Sigmoid colon (tissue), 7 donors: ENCODE results near the gene PI4KA. TPM values are rescaled to one million over a fixed set of nuclear protein-coding genes. Genes with fewer than 3 reads are reported as not detected.

ENCODE experiments used
- DNase-seq: peaks from one replicate; pipeline ENCODE4 v3.0.0-alpha.2; 2019
- H3K27ac ChIP-seq, 4 donors: fragments of 200-600 bp; sonication (generic); one replicate each; pipeline ENCODE4 v1.5.1; 2016 to 2019; ENCODE audit warnings: mild to moderate bottlenecking in 1 of 4
- H3K27me3 ChIP-seq, 3 donors: fragments of 200-600 bp; sonication (generic); one replicate each; pipeline ENCODE4 v1.5.1; 2019; ENCODE audit warnings: mild to moderate bottlenecking in 1 of 3
- H3K36me3 ChIP-seq, 4 donors: fragments of 200-600 bp; sonication (generic); one replicate each; pipeline ENCODE4 v1.5.1; 2016 to 2019
- H3K4me1 ChIP-seq, 4 donors: fragments of 200-600 bp; sonication (generic); one replicate each; pipeline ENCODE4 v1.5.1; 2017 to 2019
- H3K4me3 ChIP-seq, 4 donors: fragments of 200-600 bp; sonication (generic); one replicate each; pipeline ENCODE4 v1.5.1; 2017 to 2019; ENCODE audit warnings: mild to moderate bottlenecking in 2 of 4, moderate library complexity in 1 of 4
- H3K9me3 ChIP-seq, 4 donors: fragments of 200-600 bp in 3 of 4; sonication (generic) in 3 of 4; one replicate each; pipeline versions ENCODE4 v1.5.1 to v1.6.1; 2013 to 2019
- EP300 ChIP-seq, 4 donors: sonication (generic); formaldehyde crosslinking; IDR thresholded peaks; one replicate each; pipeline ENCODE4 v1.6.1; 2017; ENCODE audit warnings: antibody characterized with exemption in 4 of 4
- POLR2A ChIP-seq, 2 donors: fragments of 450-650 bp; IDR thresholded peaks; one replicate each; pipeline ENCODE4 v1.6.1; 2016; ENCODE audit warnings: antibody characterized with exemption in 2 of 2, mild to moderate bottlenecking in 2 of 2, moderate library complexity in 2 of 2
- POLR2AphosphoS5 ChIP-seq, 4 donors: sonication (generic); formaldehyde crosslinking; IDR thresholded peaks; one replicate each; pipeline ENCODE4 v1.6.1; 2017; ENCODE audit warnings: antibody characterized with exemption in 4 of 4
- WGBS, 2 donors: extraction: QIAGEN DNeasy Blood & Tissue Kit; methylation state at CpG; one replicate each; pipeline ENCODE4 v1.1.7; 2013; 5-methylcytosine and 5-hydroxymethylcytosine counted together
- intact Hi-C: fragments of 100-400 bp; cut with DNase I; formaldehyde crosslinking; loops from one replicate; pipeline ENCODE4 v1.15.1; 2023
- polyA plus RNA-seq, 3 donors: library from polyadenylated mRNA; stranded (reverse); fragments of 200-250 nt; gene quantifications; one replicate each; pipeline ENCODE4 v1.2.3, GENCODE V29; 2013
- total RNA-seq, 4 donors: library from RNA; depleted of rRNA; stranded (reverse); fragments of >200 nt; gene quantifications; one replicate each; pipeline ENCODE4 v1.1.0, GENCODE V29; 2016
- TF ChIP-seq, protein P1 (sequence below), 4 experiments: fragments of 450-650 bp in 3 of 4; fragments of 200-600 bp in 1 of 4; IDR thresholded peaks; one replicate each; pipeline ENCODE4 v1.5.1; 2016 to 2019; ENCODE audit warnings: antibody characterized with exemption in 4 of 4, mild to moderate bottlenecking in 3 of 4, moderate library complexity in 2 of 4
- donor health status: healthy with polysubstance abuse.
- donor health status: Bipolar disorder and iron deficiency.
- donor health status: healthy.

The PI4KA gene
- total and polyA plus RNA-seq, 7 donors = 26.1 to 137 (median 63.5) TPM

DNA sequence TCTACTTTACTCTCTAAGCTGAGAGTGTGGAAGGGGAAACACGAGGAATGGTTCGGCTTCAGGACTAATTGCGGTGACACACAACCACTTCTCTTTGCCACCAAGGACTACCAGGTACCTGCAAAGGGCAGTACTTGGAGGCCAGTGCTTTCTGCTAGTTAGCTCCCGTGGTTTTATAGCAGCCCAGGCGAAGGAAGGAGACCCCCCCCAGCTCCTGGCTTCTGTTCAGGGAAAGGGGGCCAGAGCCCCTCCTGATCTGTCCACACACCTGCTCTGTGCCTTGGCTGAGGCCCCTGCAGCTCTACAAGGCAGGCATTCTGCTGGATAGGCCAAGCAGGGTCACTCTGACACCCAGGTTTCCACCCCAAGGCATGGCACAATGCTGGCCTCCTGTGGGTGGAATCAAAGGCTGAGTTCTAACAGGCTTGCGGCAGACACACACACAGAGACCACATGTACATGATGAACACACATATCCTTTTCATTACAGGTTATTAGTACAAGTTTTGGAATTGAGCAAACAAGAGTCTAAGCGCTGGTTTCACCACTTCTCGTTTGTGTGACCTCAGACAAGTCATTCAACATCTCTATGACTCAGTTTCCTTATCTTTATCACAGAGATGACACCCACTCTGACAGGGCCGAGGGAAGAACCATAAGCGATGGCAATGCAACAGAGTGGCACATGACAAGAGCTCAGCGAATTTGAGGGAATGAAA, 77.2 kb downstream of the PI4KA start:
- WGBS, 2 donors = 88 to 89% methylated on average over 11 of the region's 11 CpGs
- Histone ChIP-seq H3K36me3 (peaks cover 0 to 51% (median 10%) of the 10 kb centered on the region in 4 donors), H3K27me3 (no peaks in the 10 kb centered on the region), H3K4me1 (no peaks in the 10 kb centered on the region), H3K4me3 (no peak overlapping the region), H3K9me3 (no peaks in the 10 kb centered on the region), H3K27ac (no peak overlapping the region)
- TF ChIP-seq EP300 (IDR thresholded peaks at IDR 0.05) = no peak
- TF ChIP-seq, protein P1, sequence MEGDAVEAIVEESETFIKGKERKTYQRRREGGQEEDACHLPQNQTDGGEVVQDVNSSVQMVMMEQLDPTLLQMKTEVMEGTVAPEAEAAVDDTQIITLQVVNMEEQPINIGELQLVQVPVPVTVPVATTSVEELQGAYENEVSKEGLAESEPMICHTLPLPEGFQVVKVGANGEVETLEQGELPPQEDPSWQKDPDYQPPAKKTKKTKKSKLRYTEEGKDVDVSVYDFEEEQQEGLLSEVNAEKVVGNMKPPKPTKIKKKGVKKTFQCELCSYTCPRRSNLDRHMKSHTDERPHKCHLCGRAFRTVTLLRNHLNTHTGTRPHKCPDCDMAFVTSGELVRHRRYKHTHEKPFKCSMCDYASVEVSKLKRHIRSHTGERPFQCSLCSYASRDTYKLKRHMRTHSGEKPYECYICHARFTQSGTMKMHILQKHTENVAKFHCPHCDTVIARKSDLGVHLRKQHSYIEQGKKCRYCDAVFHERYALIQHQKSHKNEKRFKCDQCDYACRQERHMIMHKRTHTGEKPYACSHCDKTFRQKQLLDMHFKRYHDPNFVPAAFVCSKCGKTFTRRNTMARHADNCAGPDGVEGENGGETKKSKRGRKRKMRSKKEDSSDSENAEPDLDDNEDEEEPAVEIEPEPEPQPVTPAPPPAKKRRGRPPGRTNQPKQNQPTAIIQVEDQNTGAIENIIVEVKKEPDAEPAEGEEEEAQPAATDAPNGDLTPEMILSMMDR (IDR thresholded peaks at IDR 0.05) = no peak
- TF ChIP-seq POLR2A (IDR thresholded peaks at IDR 0.05) = no peak
- no peak for TF ChIP-seq POLR2AphosphoS5 (IDR thresholded peaks at IDR 0.05)
- intact Hi-C loops = no loop called here
- DNase-seq = no peak

DNA sequence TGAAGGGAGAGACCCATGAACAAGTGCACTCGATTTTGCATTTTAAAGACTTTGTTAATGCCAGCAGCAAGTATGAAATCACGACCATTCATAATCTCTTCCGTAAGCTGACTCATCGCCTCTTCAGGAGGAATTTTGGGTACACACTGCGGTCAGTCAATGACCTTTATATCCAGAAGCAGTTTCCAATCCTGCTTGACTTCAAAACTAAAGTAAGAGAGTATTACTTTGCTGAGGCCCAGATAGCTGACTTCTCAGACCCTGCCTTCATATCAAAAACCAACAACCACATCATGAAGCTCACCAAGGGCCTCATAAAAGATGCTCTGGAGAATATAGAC, 78.8 kb downstream of the PI4KA start:
- no peak for TF ChIP-seq POLR2A (IDR thresholded peaks at IDR 0.05)
- no peak for DNase-seq
- Histone ChIP-seq H3K27ac (no peak overlapping the region), H3K36me3 (peaks cover 0 to 48% (median 9%) of the 10 kb centered on the region in 4 donors), H3K4me3 (no peak overlapping the region), H3K9me3 (no peaks in the 10 kb centered on the region), H3K27me3 (no peaks in the 10 kb centered on the region), H3K4me1 (no peaks in the 10 kb centered on the region)
- WGBS, 2 donors = 90 to 93% methylated on average over 5 of the region's 5 CpGs
- intact Hi-C loops = no loop called here

GRCh38 chr22:20779014-20779817, 79.4 kb downstream of the PI4KA start:
- no peak for DNase-seq

DNA sequence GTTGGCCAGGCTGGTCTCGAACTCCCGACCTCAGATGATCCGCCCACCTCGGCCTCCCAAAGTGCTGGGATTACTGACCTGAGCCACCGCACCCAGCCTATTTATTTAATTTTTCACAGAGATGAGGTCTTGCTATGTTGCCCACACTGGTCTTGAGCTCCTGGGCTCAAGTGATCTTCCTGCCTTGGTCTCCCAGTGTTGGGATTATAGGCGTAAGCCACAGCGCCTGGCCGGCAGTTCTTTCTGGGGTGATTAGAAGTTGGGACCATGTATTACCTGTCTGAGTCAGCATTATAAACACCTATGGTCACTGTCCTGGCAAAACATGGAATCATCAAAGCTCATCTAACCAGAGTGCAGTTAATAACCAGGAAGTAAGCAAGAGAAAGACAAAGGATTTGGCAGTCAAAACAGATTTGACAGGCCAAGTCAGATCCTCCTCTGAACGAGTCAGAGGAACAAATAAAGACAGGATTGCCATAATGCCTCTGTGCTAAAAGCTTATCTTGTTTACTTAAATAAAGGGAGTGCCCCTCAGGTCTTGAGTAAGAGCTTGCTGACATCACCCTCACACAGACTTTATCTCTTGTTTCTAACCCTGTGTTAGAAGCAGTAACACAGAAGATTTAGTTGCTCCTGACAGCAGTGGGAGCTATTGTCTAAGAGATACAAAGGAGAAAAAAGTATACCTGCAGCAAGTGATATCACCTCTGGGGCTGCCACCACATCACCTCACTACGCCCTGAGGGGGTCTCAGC, 81.0 kb downstream of the PI4KA start:
- intact Hi-C loops = no loop called here
- 34 to 75% methylated on average over 10 of the region's 10 CpGs for WGBS, 2 donors
- H3K4me1 ChIP-seq = no peaks in the 10 kb centered on the region
- H3K27ac ChIP-seq = peak overlapping the region in 1 of 4 donors; percentile 8
- H3K27me3 ChIP-seq = no peaks in the 10 kb centered on the region
- peaks cover 0 to 44% (median 9%) of the 10 kb centered on the region in 4 donors for H3K36me3 ChIP-seq
- no peak for DNase-seq
- TF ChIP-seq POLR2AphosphoS5 (IDR thresholded peaks at IDR 0.05) = peak in 1 of 4 donors; percentile 14
- no peak for TF ChIP-seq EP300 (IDR thresholded peaks at IDR 0.05)
- TF ChIP-seq, protein P1 (IDR thresholded peaks at IDR 0.05) = no peak
- TF ChIP-seq POLR2A (IDR thresholded peaks at IDR 0.05) = no peak
- H3K4me3 ChIP-seq = no peak overlapping the region
- no peaks in the 10 kb centered on the region for H3K9me3 ChIP-seq

More at GRCh38 chr22:20779014-20779817, 79.4 kb downstream of the PI4KA start:
- no peaks in the 10 kb centered on the region for H3K27me3 ChIP-seq
- no peak overlapping the region for H3K4me3 ChIP-seq
- intact Hi-C loops = no loop called here
- H3K36me3 ChIP-seq = peaks cover 0 to 48% (median 9%) of the 10 kb centered on the region in 4 donors
- TF ChIP-seq POLR2A (IDR thresholded peaks at IDR 0.05) = no peak
- TF ChIP-seq EP300 (IDR thresholded peaks at IDR 0.05) = no peak
- TF ChIP-seq, protein P1 (IDR thresholded peaks at IDR 0.05) = no peak
- TF ChIP-seq POLR2AphosphoS5 (IDR thresholded peaks at IDR 0.05) = no peak
- no peaks in the 10 kb centered on the region for H3K4me1 ChIP-seq
- 91 to 93% methylated on average over 25 of the region's 25 CpGs for WGBS, 2 donors
- no peak overlapping the region for H3K27ac ChIP-seq
- no peaks in the 10 kb centered on the region for H3K9me3 ChIP-seq
